Activated CD4-positive, alpha-beta T cell treated with anti-CD3 and anti-CD28 coated beads, Interleukin-2, amount 10 ng/mL, durations not matched to agents 24 days and 14 days (primary cell): ENCODE results near the gene TIGD2. TPM values are rescaled to one million over a fixed set of nuclear protein-coding genes. Genes with fewer than 3 reads are reported as not detected.
A peak's percentile ranks its signal among the peaks of the same experiment; 100 is the strongest.

Experiments
- DNase-seq: peaks from one replicate; pipeline ENCODE4 v3.0.0; 2022
- H3K27ac Mint-ChIP-seq: one replicate; pipeline ENCODE4 v1.8.0; 2022; ENCODE audit warnings: mild to moderate bottlenecking, mixed read lengths
- H3K27me3 Mint-ChIP-seq: one replicate; pipeline ENCODE4 v1.8.0; 2022; ENCODE audit warnings: mixed read lengths
- H3K36me3 Mint-ChIP-seq: one replicate; pipeline ENCODE4 v1.8.0; 2022; ENCODE audit warnings: low read depth, mild to moderate bottlenecking, mixed read lengths
- H3K4me1 Mint-ChIP-seq: one replicate; pipeline ENCODE4 v1.8.0; 2021; ENCODE audit warnings: mixed read lengths
- H3K4me3 Mint-ChIP-seq: one replicate; pipeline ENCODE4 v1.8.0; 2022; ENCODE audit warnings: mild to moderate bottlenecking, moderate library complexity, mixed read lengths
- H3K9me3 Mint-ChIP-seq: one replicate; pipeline ENCODE4 v1.8.0; 2021; ENCODE audit warnings: mixed read lengths
- intact Hi-C: fragments of 100-400 bp; cut with micrococcal nuclease; formaldehyde crosslinking; loops from one replicate; pipeline ENCODE4 v1.15.1; 2023
- total RNA-seq: library from RNA; stranded (reverse); gene quantifications from 2 replicates; pipeline ENCODE4 v1.2.3, GENCODE V29; 2022

TIGD2 gene
- 2.6 and 3.5 TPM in 2 replicates for total RNA-seq

GRCh38 chr4:89110986-89111832 lies at the start of gene TIGD2:
TIGD2 (plus strand) TSS chr4:89111533; CDS start chr4:89112975, 1,442 bp downstream.
- Mint-ChIP-seq H3K36me3 (peaks cover 10% of the 10 kb centered on the region), H3K27ac (peak within 1 kb of the TSS; percentile 76)

GRCh38 chr4:89064848-89065247 lies 46.5 kb upstream of the TIGD2 start:
- intact Hi-C loops: no loop called here
- H3K36me3 Mint-ChIP-seq: no peaks in the 10 kb centered on the region
- no peak overlapping the region for H3K4me3 Mint-ChIP-seq
- H3K9me3 Mint-ChIP-seq: peaks cover 38% of the 10 kb centered on the region
- DNase-seq: no peak
- H3K4me1 Mint-ChIP-seq: peaks cover 3% of the 10 kb centered on the region
- no peak overlapping the region for H3K27ac Mint-ChIP-seq
- H3K27me3 Mint-ChIP-seq: peaks cover 6% of the 10 kb centered on the region

More at GRCh38 chr4:89110986-89111832, at the start of gene TIGD2:
- intact Hi-C loops: loop anchor here (1.0 to 5.0 kb wide), 8 partner anchors 10 to 826 kb away; partner anchors contain the start of genes HERC3 and PPM1K
- Mint-ChIP-seq H3K4me1 (peaks cover 22% of the 10 kb centered on the region), H3K9me3 (peaks cover 10% of the 10 kb centered on the region), H3K27me3 (peaks cover 32% of the 10 kb centered on the region), H3K4me3 (peak within 1 kb of the TSS; percentile 83)
- DNase-seq: peak; percentile 95

GRCh38 chr4:89067417-89067816 lies 43.9 kb upstream of the TIGD2 start:
- Mint-ChIP-seq H3K4me1 (peaks cover 3% of the 10 kb centered on the region), H3K9me3 (peaks cover 16% of the 10 kb centered on the region), H3K27ac (no peak overlapping the region), H3K36me3 (no peaks in the 10 kb centered on the region), H3K27me3 (no peaks in the 10 kb centered on the region), H3K4me3 (no peak overlapping the region)
- intact Hi-C loops: no loop called here
- DNase-seq: no peak

GRCh38 chr4:89069481-89069880 lies 41.9 kb upstream of the TIGD2 start:
- peaks cover 3% of the 10 kb centered on the region for H3K4me1 Mint-ChIP-seq
- peaks cover 10% of the 10 kb centered on the region for H3K9me3 Mint-ChIP-seq
- H3K4me3 Mint-ChIP-seq: no peak overlapping the region
- no peaks in the 10 kb centered on the region for H3K27me3 Mint-ChIP-seq
- H3K27ac Mint-ChIP-seq: no peak overlapping the region
- no peaks in the 10 kb centered on the region for H3K36me3 Mint-ChIP-seq
- intact Hi-C loops: no loop called here
- no peak for DNase-seq

- Mint-ChIP-seq H3K9me3 (peaks cover 5% of the 10 kb centered on the region), H3K4me1 (peaks cover 3% of the 10 kb centered on the region), H3K27ac (no peak overlapping the region), H3K4me3 (no peak overlapping the region), H3K27me3 (no peaks in the 10 kb centered on the region), H3K36me3 (no peaks in the 10 kb centered on the region)
- DNase-seq: no peak
- intact Hi-C loops: no loop called here
These were observed 41.3 kb upstream of the TIGD2 start for GRCh38 chr4:89070041-89070440.

- Mint-ChIP-seq H3K27ac (no peak overlapping the region), H3K9me3 (peaks cover 7% of the 10 kb centered on the region), H3K36me3 (no peaks in the 10 kb centered on the region), H3K4me3 (no peak overlapping the region), H3K27me3 (no peaks in the 10 kb centered on the region), H3K4me1 (peaks cover 3% of the 10 kb centered on the region)
- intact Hi-C loops: no loop called here
- no peak for DNase-seq
These were observed 40.0 kb upstream of the TIGD2 start for GRCh38 chr4:89071311-89071710.

GRCh38 chr4:89072921-89073320 lies 38.4 kb upstream of the TIGD2 start:
- no peak for DNase-seq
- intact Hi-C loops: no loop called here
- Mint-ChIP-seq H3K36me3 (no peaks in the 10 kb centered on the region), H3K4me3 (no peak overlapping the region), H3K9me3 (peaks cover 18% of the 10 kb centered on the region), H3K4me1 (peaks cover 3% of the 10 kb centered on the region), H3K27me3 (no peaks in the 10 kb centered on the region), H3K27ac (no peak overlapping the region)

GRCh38 chr4:89077761-89078160 lies 33.6 kb upstream of the TIGD2 start:
- Mint-ChIP-seq H3K4me1 (peaks cover 3% of the 10 kb centered on the region), H3K9me3 (peaks cover 29% of the 10 kb centered on the region), H3K27ac (no peak overlapping the region), H3K27me3 (no peaks in the 10 kb centered on the region), H3K36me3 (no peaks in the 10 kb centered on the region), H3K4me3 (no peak overlapping the region)
- intact Hi-C loops: no loop called here
- no peak for DNase-seq

GRCh38 chr4:89078300-89078699 lies 33.0 kb upstream of the TIGD2 start:
- Mint-ChIP-seq H3K36me3 (no peaks in the 10 kb centered on the region), H3K9me3 (peaks cover 29% of the 10 kb centered on the region), H3K4me1 (peaks cover 3% of the 10 kb centered on the region), H3K4me3 (no peak overlapping the region), H3K27ac (no peak overlapping the region), H3K27me3 (no peaks in the 10 kb centered on the region)
- intact Hi-C loops: no loop called here
- DNase-seq: no peak

GRCh38 chr4:89099034-89099433 lies 12.3 kb upstream of the TIGD2 start:
- Mint-ChIP-seq H3K27ac (no peak overlapping the region), H3K4me3 (no peak overlapping the region), H3K36me3 (no peaks in the 10 kb centered on the region), H3K27me3 (peaks cover 2% of the 10 kb centered on the region), H3K9me3 (no peaks in the 10 kb centered on the region), H3K4me1 (peaks cover 10% of the 10 kb centered on the region)
- peak; percentile 5 for DNase-seq
- intact Hi-C loops: no loop called here

- intact Hi-C loops: no loop called here
- H3K4me3 Mint-ChIP-seq: no peak overlapping the region
- DNase-seq: no peak
- H3K4me1 Mint-ChIP-seq: peaks cover 10% of the 10 kb centered on the region
- no peaks in the 10 kb centered on the region for H3K9me3 Mint-ChIP-seq
- no peak overlapping the region for H3K27ac Mint-ChIP-seq
- no peaks in the 10 kb centered on the region for H3K36me3 Mint-ChIP-seq
- peaks cover 2% of the 10 kb centered on the region for H3K27me3 Mint-ChIP-seq
These were observed 11.9 kb upstream of the TIGD2 start for GRCh38 chr4:89099471-89099870.

GRCh38 chr4:89100853-89101252 lies 10.5 kb upstream of the TIGD2 start:
- Mint-ChIP-seq H3K4me3 (no peak overlapping the region), H3K27ac (peak overlapping the region; percentile 73), H3K9me3 (no peaks in the 10 kb centered on the region), H3K27me3 (peaks cover 2% of the 10 kb centered on the region), H3K4me1 (peaks cover 10% of the 10 kb centered on the region), H3K36me3 (no peaks in the 10 kb centered on the region)
- DNase-seq: peak; percentile 36
- intact Hi-C loops: loop anchor here (1.0 kb wide), 2 partner anchors 10 to 20 kb away; partner anchors contain the start of gene TIGD2

- H3K27ac Mint-ChIP-seq: peak overlapping the region; percentile 73
- intact Hi-C loops: loop anchor here (1.0 kb wide), 2 partner anchors 10 to 20 kb away; partner anchors contain the start of gene TIGD2
These were observed 9.8 kb upstream of the TIGD2 start for GRCh38 chr4:89101256-89102161.

GRCh38 chr4:89105726-89106125 lies 5.6 kb upstream of the TIGD2 start:
- DNase-seq: no peak
- H3K4me1 Mint-ChIP-seq: peaks cover 13% of the 10 kb centered on the region
- peaks cover 24% of the 10 kb centered on the region for H3K27me3 Mint-ChIP-seq

More at GRCh38 chr4:89101256-89102161, 9.8 kb upstream of the TIGD2 start:
- Mint-ChIP-seq H3K27me3 (peaks cover 2% of the 10 kb centered on the region), H3K4me3 (no peak overlapping the region), H3K36me3 (no peaks in the 10 kb centered on the region), H3K4me1 (peaks cover 10% of the 10 kb centered on the region), H3K9me3 (no peaks in the 10 kb centered on the region)
- peak; percentile 51 for DNase-seq

More at GRCh38 chr4:89105726-89106125, 5.6 kb upstream of the TIGD2 start:
- intact Hi-C loops: no loop called here
- H3K27ac Mint-ChIP-seq: no peak overlapping the region
- H3K9me3 Mint-ChIP-seq: no peaks in the 10 kb centered on the region
- H3K4me3 Mint-ChIP-seq: no peak overlapping the region
- H3K36me3 Mint-ChIP-seq: no peaks in the 10 kb centered on the region
